Endothelial cell of umbilical vein (primary cell): Measurements from ENCODE around the gene RPS6KA6.

Experiments used
- POLR2AphosphoS5 ChIP-seq: IDR thresholded peaks from 2 replicates; pipeline ENCODE4 v1.6.1; 2012; ENCODE audit warnings: low read depth, mild to moderate bottlenecking, control low read depth, low read length, moderate library complexity; ENCODE audit not compliant: insufficient read depth
- TF ChIP-seq, protein P1 (sequence below), 2 donors: IDR thresholded peaks; 1 replicate in 1 of 2; 2 replicates in 1 of 2; pipeline ENCODE4 v1.5.1; 2011; ENCODE audit warnings: low read length in 2 of 2, mild to moderate bottlenecking in 2 of 2, moderate library complexity in 2 of 2, control low read depth in 1 of 2, inconsistent platforms in 1 of 2, low read depth in 1 of 2; ENCODE audit not compliant: insufficient read depth in 1 of 2; ENCODE audit errors: extremely low read depth in 1 of 2

DNA sequence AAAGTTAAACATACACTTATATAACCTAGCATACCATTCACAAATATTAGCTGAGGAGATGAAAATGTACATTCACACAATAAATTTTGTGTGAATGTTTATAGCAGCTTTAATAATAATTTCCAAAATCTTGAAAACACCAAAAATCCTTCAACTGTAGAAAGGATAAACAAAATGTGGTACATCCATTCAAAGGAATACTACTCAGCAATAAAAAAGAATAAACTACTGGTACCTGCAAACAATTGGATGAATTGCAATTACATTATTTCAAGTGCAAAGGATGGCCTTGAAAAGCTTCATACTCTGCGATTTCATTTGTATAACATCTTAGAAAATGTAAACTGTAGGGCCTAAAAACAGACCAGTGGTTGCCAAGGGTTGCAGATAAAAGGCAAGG lies 11.7 kb upstream of the RPS6KA6 start:
- TF ChIP-seq, protein P1, sequence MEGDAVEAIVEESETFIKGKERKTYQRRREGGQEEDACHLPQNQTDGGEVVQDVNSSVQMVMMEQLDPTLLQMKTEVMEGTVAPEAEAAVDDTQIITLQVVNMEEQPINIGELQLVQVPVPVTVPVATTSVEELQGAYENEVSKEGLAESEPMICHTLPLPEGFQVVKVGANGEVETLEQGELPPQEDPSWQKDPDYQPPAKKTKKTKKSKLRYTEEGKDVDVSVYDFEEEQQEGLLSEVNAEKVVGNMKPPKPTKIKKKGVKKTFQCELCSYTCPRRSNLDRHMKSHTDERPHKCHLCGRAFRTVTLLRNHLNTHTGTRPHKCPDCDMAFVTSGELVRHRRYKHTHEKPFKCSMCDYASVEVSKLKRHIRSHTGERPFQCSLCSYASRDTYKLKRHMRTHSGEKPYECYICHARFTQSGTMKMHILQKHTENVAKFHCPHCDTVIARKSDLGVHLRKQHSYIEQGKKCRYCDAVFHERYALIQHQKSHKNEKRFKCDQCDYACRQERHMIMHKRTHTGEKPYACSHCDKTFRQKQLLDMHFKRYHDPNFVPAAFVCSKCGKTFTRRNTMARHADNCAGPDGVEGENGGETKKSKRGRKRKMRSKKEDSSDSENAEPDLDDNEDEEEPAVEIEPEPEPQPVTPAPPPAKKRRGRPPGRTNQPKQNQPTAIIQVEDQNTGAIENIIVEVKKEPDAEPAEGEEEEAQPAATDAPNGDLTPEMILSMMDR (IDR thresholded peaks at IDR 0.05; ENCODE audit: extremely low read depth in 1 of 2, insufficient read depth in 1 of 2, low read depth in 1 of 2, low read length in 2 of 2): no peak
- no peak for TF ChIP-seq POLR2AphosphoS5
